ENCODE data around the gene URB1. TPM values are rescaled to one million over a fixed set of nuclear protein-coding genes. Genes with fewer than 3 reads are reported as not detected.
"Not testable (repeated sequence)": the region's sequence is repeated elsewhere in the genome, so short reads cannot be mapped to it uniquely, and the experiment has no call there.

URB1 gene
- total RNA-seq, 1 donor from 2014 or later = 11.6 TPM

DNA sequence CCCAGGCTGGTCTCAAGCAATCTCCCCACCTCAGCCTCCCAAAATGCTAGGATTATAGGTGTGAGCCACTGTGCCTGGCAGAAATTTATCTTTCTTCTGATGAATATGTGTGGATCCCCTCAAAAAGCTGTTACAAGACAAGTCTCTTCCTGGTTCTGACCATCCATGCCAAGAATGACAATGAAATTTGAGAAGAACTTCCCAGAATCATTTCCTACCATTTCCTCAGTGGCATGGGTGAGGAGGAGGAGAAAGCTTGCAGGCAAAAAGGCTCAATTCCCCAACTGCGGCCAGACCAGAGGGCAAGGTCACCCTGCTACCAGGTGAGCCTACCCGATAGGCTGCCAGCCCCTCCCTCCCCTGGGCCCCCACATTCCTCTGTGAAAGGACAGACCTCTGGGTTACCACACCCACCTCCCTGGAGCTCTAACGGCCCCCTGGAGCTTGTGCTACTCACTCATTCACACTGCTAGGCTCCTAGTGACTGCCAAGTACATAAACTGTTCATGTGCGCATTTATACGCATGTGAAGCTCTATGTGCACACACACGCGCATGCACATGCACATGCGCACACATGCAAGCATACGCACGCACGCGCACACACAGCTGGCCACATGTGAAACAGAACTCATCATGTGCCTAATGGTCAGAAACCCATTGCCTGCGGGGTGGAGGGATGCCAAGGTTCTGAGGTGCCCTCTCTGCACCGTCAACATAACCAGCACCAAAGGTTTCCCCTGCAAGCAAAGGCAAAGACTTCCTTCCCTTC is 77.1 kb downstream of the URB1 start:
- no peak overlapping the region for H3K4me3 ChIP-seq (ENCODE audit: low read depth, low read length)
- no peak for DNase-seq (ENCODE audit: low read depth)

GRCh38 chr21:32314806-32315205 is 78.0 kb downstream of the URB1 start:
- no peak overlapping the region for H3K4me3 ChIP-seq (ENCODE audit: low read depth, low read length)
- TF ChIP-seq, protein P1, sequence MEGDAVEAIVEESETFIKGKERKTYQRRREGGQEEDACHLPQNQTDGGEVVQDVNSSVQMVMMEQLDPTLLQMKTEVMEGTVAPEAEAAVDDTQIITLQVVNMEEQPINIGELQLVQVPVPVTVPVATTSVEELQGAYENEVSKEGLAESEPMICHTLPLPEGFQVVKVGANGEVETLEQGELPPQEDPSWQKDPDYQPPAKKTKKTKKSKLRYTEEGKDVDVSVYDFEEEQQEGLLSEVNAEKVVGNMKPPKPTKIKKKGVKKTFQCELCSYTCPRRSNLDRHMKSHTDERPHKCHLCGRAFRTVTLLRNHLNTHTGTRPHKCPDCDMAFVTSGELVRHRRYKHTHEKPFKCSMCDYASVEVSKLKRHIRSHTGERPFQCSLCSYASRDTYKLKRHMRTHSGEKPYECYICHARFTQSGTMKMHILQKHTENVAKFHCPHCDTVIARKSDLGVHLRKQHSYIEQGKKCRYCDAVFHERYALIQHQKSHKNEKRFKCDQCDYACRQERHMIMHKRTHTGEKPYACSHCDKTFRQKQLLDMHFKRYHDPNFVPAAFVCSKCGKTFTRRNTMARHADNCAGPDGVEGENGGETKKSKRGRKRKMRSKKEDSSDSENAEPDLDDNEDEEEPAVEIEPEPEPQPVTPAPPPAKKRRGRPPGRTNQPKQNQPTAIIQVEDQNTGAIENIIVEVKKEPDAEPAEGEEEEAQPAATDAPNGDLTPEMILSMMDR (conservative IDR thresholded peaks at IDR 0.05; ENCODE audit: low read depth, low read length) = no peak
- no peak for DNase-seq (ENCODE audit: low read depth)

More for the DNA sequence above, 77.1 kb downstream of the URB1 start:
- TF ChIP-seq, protein P1 (conservative IDR thresholded peaks at IDR 0.05; ENCODE audit: low read depth, low read length) = no peak

DNA sequence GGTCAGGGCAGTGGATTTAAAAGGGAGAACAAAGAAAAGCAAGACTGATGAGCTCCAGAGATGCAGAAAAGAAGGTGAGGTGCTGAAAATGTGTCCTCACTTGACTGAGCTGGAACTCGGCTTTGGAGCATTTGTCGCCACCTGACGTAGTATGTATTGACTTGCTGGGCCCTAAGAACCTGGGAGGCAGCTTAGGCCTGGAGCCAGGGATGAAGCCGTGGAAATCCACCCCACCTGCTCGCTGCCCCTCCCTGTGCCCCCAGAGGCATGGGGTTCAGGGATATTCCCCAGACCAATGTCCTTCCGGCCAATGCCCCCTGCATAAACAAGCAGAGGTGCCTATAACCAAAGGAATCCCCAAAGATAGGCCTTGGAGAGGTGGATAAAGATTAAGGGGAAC is 79.8 kb downstream of the URB1 start:
- no peak for DNase-seq (ENCODE audit: low read depth)
- TF ChIP-seq, protein P1 (conservative IDR thresholded peaks at IDR 0.05; ENCODE audit: low read depth, low read length) = no peak
- no peak overlapping the region for H3K4me3 ChIP-seq (ENCODE audit: low read depth, low read length)

- TF ChIP-seq, protein P1 (conservative IDR thresholded peaks at IDR 0.05; ENCODE audit: low read depth, low read length) = no peak
- no peak overlapping the region for H3K4me3 ChIP-seq (ENCODE audit: low read depth, low read length)
- no peak for DNase-seq (ENCODE audit: low read depth)
Measured at GRCh38 chr21:32312326-32312725, 80.5 kb downstream of the URB1 start.

DNA sequence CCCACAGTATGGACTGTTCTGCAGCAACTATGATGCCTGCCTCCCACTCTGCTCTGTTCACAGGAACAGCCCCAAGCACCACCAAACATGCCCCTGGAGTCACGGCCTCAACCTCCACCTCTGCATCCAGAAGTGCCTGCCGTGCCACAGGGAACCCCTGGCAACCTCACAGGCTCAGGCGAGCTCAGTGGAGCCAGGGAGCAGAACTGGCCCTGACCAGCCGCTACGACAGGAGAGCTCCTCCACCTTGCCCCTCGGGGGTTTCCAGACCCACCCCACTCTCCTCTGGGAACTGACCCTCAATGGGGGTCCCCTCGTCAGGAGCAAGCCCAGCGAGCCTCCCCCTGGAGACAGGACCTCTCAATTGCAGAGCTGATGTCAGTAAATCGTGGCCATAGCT is 81.2 kb downstream of the URB1 start:
- no peak for DNase-seq (ENCODE audit: low read depth)
- TF ChIP-seq, protein P1 (conservative IDR thresholded peaks at IDR 0.05; ENCODE audit: low read depth, low read length) = no peak

DNA sequence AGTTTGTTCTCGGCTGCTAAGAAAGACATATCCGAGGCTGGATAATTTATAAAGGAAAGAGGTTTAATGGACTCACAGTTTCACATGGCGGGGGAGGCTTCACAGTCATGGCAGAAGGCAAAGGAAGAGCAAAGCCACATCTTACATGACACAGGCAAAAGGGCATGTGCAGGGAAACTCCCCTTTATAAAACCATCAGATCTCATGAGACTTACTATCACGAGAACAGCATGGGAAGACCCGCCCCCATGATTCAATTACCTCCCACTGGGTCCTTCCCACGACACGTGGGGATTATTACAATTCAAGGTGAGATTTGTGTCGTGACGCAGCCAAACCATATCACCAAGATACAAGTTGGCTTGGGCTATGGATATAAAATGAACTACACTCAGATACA is 81.8 kb downstream of the URB1 start:
- H3K4me3 ChIP-seq (ENCODE audit: low read depth, low read length); DNase-seq (ENCODE audit: low read depth): not testable (repeated sequence)

More for the DNA sequence above, 81.2 kb downstream of the URB1 start:
- no peak overlapping the region for H3K4me3 ChIP-seq (ENCODE audit: low read depth, low read length)

GRCh38 chr21:32309906-32310460 is 82.8 kb downstream of the URB1 start:
- TF ChIP-seq, protein P1 (conservative IDR thresholded peaks at IDR 0.05; ENCODE audit: low read depth, low read length) = no peak
- no peak overlapping the region for H3K4me3 ChIP-seq (ENCODE audit: low read depth, low read length)
- no peak for DNase-seq (ENCODE audit: low read depth)

All from epithelial cell of proximal tubule (primary cell).